ENCODE data around the gene PNPLA6. TPM values are rescaled to one million over a fixed set of nuclear protein-coding genes. Genes with fewer than 3 reads are reported as not detected.
"Not testable (repeated sequence)": the region's sequence is repeated elsewhere in the genome, so short reads cannot be mapped to it uniquely, and the experiment has no call there.

The PNPLA6 gene
- total and polyA plus RNA-seq, 4 experiments from 2014 or later = 4.7 to 169 (median 90.8) TPM

GRCh38 chr19:7565332-7565731 lies 29.8 kb downstream of the PNPLA6 start:
- Mint-ChIP-seq H3K4me1 (no peaks in the 10 kb centered on the region), H3K27me3 (no peaks in the 10 kb centered on the region), H3K27ac (no peak overlapping the region), H3K9me3 (no peaks in the 10 kb centered on the region), H3K4me3 (no peak overlapping the region), H3K36me3 (peaks cover 2 to 8% of the 10 kb centered on the region in 2 donors)
- intact Hi-C loops (cut with micrococcal nuclease) = no loop called here
- POLR2A ChIA-PET (ENCODE audit: partially characterized antibody) = no interaction called here
- Histone ChIP-seq H3K4me1 (ENCODE audit: insufficient read depth, low read length) (no peaks in the 10 kb centered on the region), H3K4me3 (ENCODE audit: low read length in 2 of 2) (no peak overlapping the region), H3K27ac (ENCODE audit: low read depth, low read length) (no peak overlapping the region), H3K9me3 (ENCODE audit: control insufficient read depth in 1 of 2, low read length in 2 of 2) (no peaks in the 10 kb centered on the region), H3K27me3 (ENCODE audit: insufficient read depth, low read length) (no peaks in the 10 kb centered on the region), H3K36me3 (ENCODE audit: insufficient read depth, low read length) (no peaks in the 10 kb centered on the region)
- CTCF ChIA-PET (ENCODE audit: partially characterized antibody) = interaction anchor here (6.9 kb wide), 1 partner anchor 233 kb away, joined by 109 read pairs; no protein-coding TSS in a partner anchor
- DNase-seq = no peak

- H3K27ac Mint-ChIP-seq = no peak overlapping the region
- H3K4me1 Mint-ChIP-seq = no peaks in the 10 kb centered on the region
- no peak overlapping the region for H3K4me3 ChIP-seq (ENCODE audit: low read length in 2 of 2)
Observed at GRCh38 chr19:7570761-7571160, 35.2 kb downstream of the PNPLA6 start.

GRCh38 chr19:7575434-7576040 lies 40.0 kb downstream of the PNPLA6 start:
- POLR2A ChIA-PET (ENCODE audit: partially characterized antibody) = no interaction called here

More at GRCh38 chr19:7570761-7571160, 35.2 kb downstream of the PNPLA6 start:
- Mint-ChIP-seq H3K27me3 (no peaks in the 10 kb centered on the region), H3K4me3 (no peak overlapping the region), H3K9me3 (peaks cover 0 to under 1% (median 0%) of the 10 kb centered on the region in 8 donors), H3K36me3 (no peaks in the 10 kb centered on the region)
- CTCF ChIA-PET (ENCODE audit: partially characterized antibody) = interaction anchor here (6.9 kb wide), 1 partner anchor 228 kb away, joined by 109 read pairs; no protein-coding TSS in a partner anchor
- no peaks in the 10 kb centered on the region for H3K9me3 ChIP-seq (ENCODE audit: control insufficient read depth in 1 of 2, low read length in 2 of 2)
- no peaks in the 10 kb centered on the region for H3K4me1 ChIP-seq (ENCODE audit: insufficient read depth, low read length)
- no peaks in the 10 kb centered on the region for H3K36me3 ChIP-seq (ENCODE audit: insufficient read depth, low read length)
- H3K27ac ChIP-seq (ENCODE audit: low read depth, low read length) = no peak overlapping the region
- DNase-seq = no peak
- POLR2A ChIA-PET (ENCODE audit: partially characterized antibody) = no interaction called here
- no peaks in the 10 kb centered on the region for H3K27me3 ChIP-seq (ENCODE audit: insufficient read depth, low read length)
- intact Hi-C loops (cut with micrococcal nuclease) = no loop called here

GRCh38 chr19:7577422-7577821 lies 41.9 kb downstream of the PNPLA6 start:
- CTCF ChIA-PET (ENCODE audit: partially characterized antibody) = interaction anchor here (2.2 kb wide), 1 partner anchor 9 kb away, joined by 5 read pairs; no protein-coding TSS in a partner anchor

More at GRCh38 chr19:7575434-7576040, 40.0 kb downstream of the PNPLA6 start:
- no peaks in the 10 kb centered on the region for H3K36me3 Mint-ChIP-seq
- peaks cover 2 to 4% of the 10 kb centered on the region in 2 donors for H3K27me3 Mint-ChIP-seq
- Histone ChIP-seq H3K36me3 (ENCODE audit: insufficient read depth, low read length) (no peaks in the 10 kb centered on the region), H3K9me3 (ENCODE audit: control insufficient read depth in 1 of 2, low read length in 2 of 2) (no peaks in the 10 kb centered on the region), H3K27ac (ENCODE audit: low read depth, low read length) (no peak overlapping the region), H3K27me3 (ENCODE audit: insufficient read depth, low read length) (no peaks in the 10 kb centered on the region), H3K4me1 (ENCODE audit: insufficient read depth, low read length) (no peaks in the 10 kb centered on the region), H3K4me3 (ENCODE audit: low read length in 2 of 2) (no peak overlapping the region)
- peaks cover 0 to 2% (median 0%) of the 10 kb centered on the region in 8 donors for H3K9me3 Mint-ChIP-seq
- no peaks in the 10 kb centered on the region for H3K4me1 Mint-ChIP-seq
- H3K4me3 Mint-ChIP-seq = no peak overlapping the region
- no peak overlapping the region for H3K27ac Mint-ChIP-seq
- CTCF ChIA-PET (ENCODE audit: partially characterized antibody) = no interaction called here
- intact Hi-C loops (cut with micrococcal nuclease) = no loop called here
- DNase-seq = no peak

GRCh38 chr19:7578127-7578526 lies 42.6 kb downstream of the PNPLA6 start:
- POLR2A ChIA-PET (ENCODE audit: partially characterized antibody) = no interaction called here
- DNase-seq = no peak
- H3K4me1 Mint-ChIP-seq = no peaks in the 10 kb centered on the region
- H3K36me3 ChIP-seq (ENCODE audit: insufficient read depth, low read length) = no peaks in the 10 kb centered on the region
- H3K4me1 ChIP-seq (ENCODE audit: insufficient read depth, low read length) = no peaks in the 10 kb centered on the region
- peaks cover 0 to 2% (median 0%) of the 10 kb centered on the region in 8 donors for H3K9me3 Mint-ChIP-seq
- H3K27me3 Mint-ChIP-seq = peaks cover 4 to 6% of the 10 kb centered on the region in 2 donors
- H3K4me3 ChIP-seq (ENCODE audit: low read length in 2 of 2) = no peak overlapping the region
- H3K4me3 Mint-ChIP-seq = no peak overlapping the region
- no peak overlapping the region for H3K27ac Mint-ChIP-seq
- CTCF ChIA-PET (ENCODE audit: partially characterized antibody) = interaction anchor here (2.2 kb wide), 1 partner anchor 10 kb away, joined by 5 read pairs; no protein-coding TSS in a partner anchor
- H3K27me3 ChIP-seq (ENCODE audit: insufficient read depth, low read length) = no peaks in the 10 kb centered on the region
- no peak overlapping the region for H3K27ac ChIP-seq (ENCODE audit: low read depth, low read length)
- no peaks in the 10 kb centered on the region for H3K36me3 Mint-ChIP-seq
- intact Hi-C loops (cut with micrococcal nuclease) = no loop called here
- H3K9me3 ChIP-seq (ENCODE audit: control insufficient read depth in 1 of 2, low read length in 2 of 2) = no peaks in the 10 kb centered on the region

More at GRCh38 chr19:7577422-7577821, 41.9 kb downstream of the PNPLA6 start:
- H3K4me3 Mint-ChIP-seq; H3K27ac Mint-ChIP-seq; H3K9me3 Mint-ChIP-seq; POLR2A ChIA-PET (ENCODE audit: partially characterized antibody); DNase-seq; H3K4me1 ChIP-seq (ENCODE audit: insufficient read depth, low read length); H3K36me3 Mint-ChIP-seq; H3K4me3 ChIP-seq (ENCODE audit: low read length in 2 of 2); H3K27me3 Mint-ChIP-seq; H3K9me3 ChIP-seq (ENCODE audit: control insufficient read depth in 1 of 2, low read length in 2 of 2); H3K27ac ChIP-seq (ENCODE audit: low read depth, low read length); H3K27me3 ChIP-seq (ENCODE audit: insufficient read depth, low read length); intact Hi-C loops (cut with micrococcal nuclease); H3K4me1 Mint-ChIP-seq; H3K36me3 ChIP-seq (ENCODE audit: insufficient read depth, low read length): not testable (repeated sequence)

GRCh38 chr19:7579182-7579581 lies 43.7 kb downstream of the PNPLA6 start:
- Mint-ChIP-seq H3K36me3 (no peaks in the 10 kb centered on the region), H3K9me3 (peaks cover 0 to 2% (median 0%) of the 10 kb centered on the region in 8 donors), H3K4me1 (no peaks in the 10 kb centered on the region), H3K27me3 (peaks cover 4 to 6% of the 10 kb centered on the region in 2 donors), H3K4me3 (no peak overlapping the region), H3K27ac (no peak overlapping the region)
- ChIA-PET POLR2A (ENCODE audit: partially characterized antibody) (no interaction called here), CTCF (ENCODE audit: partially characterized antibody) (interaction anchor here (1.5 kb wide), 1 partner anchor 11 kb away, joined by 7 read pairs; no protein-coding TSS in a partner anchor)
- intact Hi-C loops (cut with micrococcal nuclease) = no loop called here
- H3K9me3 ChIP-seq (ENCODE audit: control insufficient read depth in 1 of 2, low read length in 2 of 2) = no peaks in the 10 kb centered on the region
- H3K27me3 ChIP-seq (ENCODE audit: insufficient read depth, low read length) = no peaks in the 10 kb centered on the region
- H3K4me3 ChIP-seq (ENCODE audit: low read length in 2 of 2) = no peak overlapping the region
- H3K27ac ChIP-seq (ENCODE audit: low read depth, low read length) = no peak overlapping the region
- no peak for DNase-seq
- no peaks in the 10 kb centered on the region for H3K4me1 ChIP-seq (ENCODE audit: insufficient read depth, low read length)
- H3K36me3 ChIP-seq (ENCODE audit: insufficient read depth, low read length) = no peaks in the 10 kb centered on the region

- no peaks in the 10 kb centered on the region for H3K4me1 ChIP-seq (ENCODE audit: insufficient read depth, low read length)
- H3K9me3 ChIP-seq (ENCODE audit: control insufficient read depth in 1 of 2, low read length in 2 of 2) = no peaks in the 10 kb centered on the region
- no peak overlapping the region for H3K27ac ChIP-seq (ENCODE audit: low read depth, low read length)
- DNase-seq = no peak
- Mint-ChIP-seq H3K27me3 (peaks cover 4% of the 10 kb centered on the region in 2 donors), H3K27ac (no peak overlapping the region), H3K4me3 (no peak overlapping the region), H3K36me3 (no peaks in the 10 kb centered on the region), H3K4me1 (no peaks in the 10 kb centered on the region), H3K9me3 (no peaks in the 10 kb centered on the region)
- no peaks in the 10 kb centered on the region for H3K36me3 ChIP-seq (ENCODE audit: insufficient read depth, low read length)
- intact Hi-C loops (cut with micrococcal nuclease) = no loop called here
- no peaks in the 10 kb centered on the region for H3K27me3 ChIP-seq (ENCODE audit: insufficient read depth, low read length)
- CTCF ChIA-PET (ENCODE audit: partially characterized antibody) = interaction anchor here (1.2 kb wide), 1 partner anchor 70 kb away, joined by 3 read pairs; no protein-coding TSS in a partner anchor
- POLR2A ChIA-PET (ENCODE audit: partially characterized antibody) = no interaction called here
- no peak overlapping the region for H3K4me3 ChIP-seq (ENCODE audit: low read length in 2 of 2)
Observed at GRCh38 chr19:7582446-7582845, 46.9 kb downstream of the PNPLA6 start.

Data from CD4-positive, alpha-beta memory T cell (primary cell).